GM19240 (cell line): ENCODE results near the gene PRKCB.
A peak's percentile ranks its signal among the peaks of the same experiment; 100 is the strongest.

Experiments
- DNase-seq: peaks from one replicate; pipeline ENCODE4 v3.0.0; 2011; ENCODE audit warnings: low spot score; ENCODE audit not compliant: insufficient read length

The PRKCB gene

GRCh38 chr16:24041834-24042631 is 206.2 kb downstream of the PRKCB start:
- DNase-seq = peak; percentile 94

GRCh38 chr16:24044467-24044866 is 208.7 kb downstream of the PRKCB start:
- DNase-seq = no peak

- no peak for DNase-seq
Measured at GRCh38 chr16:24045641-24046040, 209.9 kb downstream of the PRKCB start.

GRCh38 chr16:24046442-24046841 is 210.7 kb downstream of the PRKCB start:
- no peak for DNase-seq

GRCh38 chr16:24049113-24049512 is 213.3 kb downstream of the PRKCB start:
- DNase-seq = no peak

- DNase-seq = no peak
Measured at GRCh38 chr16:24051125-24051524, 215.3 kb downstream of the PRKCB start.

- no peak for DNase-seq
Measured at GRCh38 chr16:24052329-24053098, 216.7 kb downstream of the PRKCB start.

GRCh38 chr16:24053099-24053946 is 217.5 kb downstream of the PRKCB start:
- no peak for DNase-seq

- DNase-seq = no peak
Measured at GRCh38 chr16:24054741-24055491, 219.1 kb downstream of the PRKCB start.

- no peak for DNase-seq
Measured at GRCh38 chr16:24062270-24062817, 226.6 kb downstream of the PRKCB start.

GRCh38 chr16:24069036-24069590 is 233.3 kb downstream of the PRKCB start:
- no peak for DNase-seq

- DNase-seq = peak; percentile 38
Measured at GRCh38 chr16:24070851-24071250, 235.1 kb downstream of the PRKCB start.

- DNase-seq = no peak
Measured at GRCh38 chr16:24071666-24072360, 236.0 kb downstream of the PRKCB start.

GRCh38 chr16:24073321-24073720 is 237.5 kb downstream of the PRKCB start:
- DNase-seq = no peak

- no peak for DNase-seq
Measured at GRCh38 chr16:24074574-24074973, 238.8 kb downstream of the PRKCB start.

GRCh38 chr16:24075302-24075701 is 239.5 kb downstream of the PRKCB start:
- DNase-seq = no peak

- DNase-seq = no peak
Measured at GRCh38 chr16:24075931-24076716, 240.3 kb downstream of the PRKCB start.

GRCh38 chr16:24077292-24077691 is 241.5 kb downstream of the PRKCB start:
- no peak for DNase-seq

GRCh38 chr16:24077966-24078365 is 242.2 kb downstream of the PRKCB start:
- DNase-seq = no peak
